ENCODE data around the gene HAND2.

DNA sequence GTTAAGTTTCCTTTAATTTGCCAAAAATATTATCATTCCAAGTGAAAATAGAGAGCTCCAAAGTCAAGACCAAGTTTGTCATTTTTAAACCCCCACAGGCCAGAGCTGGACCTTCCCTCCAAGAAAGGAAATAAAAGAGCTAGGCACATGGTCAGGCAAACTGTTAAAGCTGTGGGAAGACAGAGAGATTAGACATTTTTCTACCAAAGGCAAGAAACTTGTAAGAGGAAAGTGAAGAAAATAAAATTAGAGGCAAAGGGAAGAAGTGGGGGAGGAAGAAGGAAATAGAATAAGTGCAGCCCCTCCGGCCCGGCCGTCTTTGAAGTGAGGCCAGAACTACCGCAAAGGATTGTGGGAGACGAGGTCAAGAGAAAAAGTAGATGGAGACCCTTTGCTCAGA lies 47.9 kb upstream of the HAND2 start:
- TF ChIP-seq POLR2A (IDR thresholded peaks at IDR 0.05; ENCODE audit: extremely low read depth, insufficient read length) (no peak), CTCF (IDR thresholded peaks at IDR 0.05; ENCODE audit: low read depth, low read length) (no peak), MYC (IDR thresholded peaks at IDR 0.05; ENCODE audit: low read depth, low read length) (no peak)
- TF ChIP-seq, protein P1, sequence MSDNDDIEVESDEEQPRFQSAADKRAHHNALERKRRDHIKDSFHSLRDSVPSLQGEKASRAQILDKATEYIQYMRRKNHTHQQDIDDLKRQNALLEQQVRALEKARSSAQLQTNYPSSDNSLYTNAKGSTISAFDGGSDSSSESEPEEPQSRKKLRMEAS (IDR thresholded peaks at IDR 0.05; ENCODE audit: low read depth, low read length), result no peak

Data from NB4 (cell line).